ENCODE data around the gene STEAP1B.

GRCh38 chr7:22425361-22425760, 74.6 kb downstream of the STEAP1B start:
- TF ChIP-seq EZH2 (IDR thresholded peaks at IDR 0.05; ENCODE audit: borderline replicate concordance) (no peak), EZH2phosphoT487 (IDR thresholded peaks at IDR 0.05; ENCODE audit: low read depth, severe bottlenecking, unreplicated experiment) (no peak)

Measured in hepatocyte (in vitro differentiated cells).